OCI-LY3 (cell line): ENCODE results near the gene NEB.

ENCODE experiments used
- H2AFZ ChIP-seq: fragments of 200-600, 300-600 bp; shearing (Covaris generic); 2 replicates; pipeline ENCODE4 v1.6.0; 2014; ENCODE audit warnings: antibody characterized with exemption, low read depth, low read length
- H3K27ac ChIP-seq: fragments of 200-600, 300-600 bp; sonication (generic); 2 replicates; pipeline ENCODE4 v1.5.1; 2014; ENCODE audit warnings: mild to moderate bottlenecking, low read length, moderate library complexity, mixed read lengths
- H3K27me3 ChIP-seq: fragments of 200-600, 300-600 bp; sonication (generic); 2 replicates; pipeline ENCODE4 v1.6.1; 2014; ENCODE audit warnings: low read depth, low read length, mixed read lengths
- H3K36me3 ChIP-seq: fragments of 200-600, 300-600 bp; sonication (generic); replicated peaks from 2 replicates; pipeline ENCODE3; 2014; ENCODE audit warnings: low read depth, low read length, mixed read lengths
- H3K4me1 ChIP-seq: fragments of 300-600, 200-600 bp; sonication (generic); 2 replicates; pipeline ENCODE4 v1.6.1; 2014; ENCODE audit warnings: low read length, mixed read lengths
- H3K4me2 ChIP-seq: fragments of 200-600, 300-600 bp; sonication (generic); 2 replicates; pipeline ENCODE4 v1.6.1; 2014; ENCODE audit warnings: low read length, mixed read lengths
- H3K4me3 ChIP-seq: fragments of 300-600, 200-600 bp; sonication (generic); 2 replicates; pipeline ENCODE4 v1.5.1; 2014; ENCODE audit warnings: antibody characterized with exemption, mild to moderate bottlenecking, low read length, moderate library complexity
- H3K79me2 ChIP-seq: fragments of 300-600, 200-600 bp; shearing (Covaris generic); 2 replicates; pipeline ENCODE4 v1.6.1; 2014; ENCODE audit warnings: mild to moderate bottlenecking, low read length, mixed read lengths
- H3K9ac ChIP-seq: fragments of 300-600, 200-600 bp; shearing (Covaris generic); 2 replicates; pipeline ENCODE4 v1.6.0; 2014; ENCODE audit warnings: mild to moderate bottlenecking, low read length, moderate library complexity
- H3K9me3 ChIP-seq: fragments of 200-600, 300-600 bp; shearing (Covaris generic); 2 replicates; pipeline ENCODE4 v1.6.1; 2014; ENCODE audit warnings: low read length, mixed read lengths; ENCODE audit not compliant: insufficient read depth
- H4K20me1 ChIP-seq: fragments of 200-600, 300-600 bp; sonication (generic); 2 replicates; pipeline ENCODE4 v1.6.1; 2016; ENCODE audit warnings: low read length, mixed read lengths; ENCODE audit not compliant: insufficient read depth
- CTCF ChIP-seq: fragments of 200-600, 300-600 bp; sonication (generic); IDR thresholded peaks from 2 replicates; pipeline ENCODE4 v1.5.1; 2014; ENCODE audit warnings: antibody characterized with exemption, low read length, low read depth
- EZH2phosphoT487 ChIP-seq: fragments of 200-600 bp; shearing (Covaris generic); IDR thresholded peaks from 2 replicates; pipeline ENCODE4 v1.6.1; 2018; ENCODE audit warnings: antibody characterized with exemption, mixed run types, low read depth

Gene NEB

GRCh38 chr2:151577116-151577515, 157.2 kb downstream of the NEB start:
- no peak overlapping the region for H3K9ac ChIP-seq
- no peaks in the 10 kb centered on the region for H3K36me3 ChIP-seq
- no peak for TF ChIP-seq EZH2phosphoT487
- TF ChIP-seq CTCF: no peak
- H3K79me2 ChIP-seq: no peaks in the 10 kb centered on the region
- no peaks in the 10 kb centered on the region for H3K4me1 ChIP-seq
- H3K27me3 ChIP-seq: no peaks in the 10 kb centered on the region
- no peak overlapping the region for H3K27ac ChIP-seq
- H3K4me3 ChIP-seq: no peak overlapping the region
- H2AFZ ChIP-seq: no peak overlapping the region
- no peaks in the 10 kb centered on the region for H3K9me3 ChIP-seq
- H3K4me2 ChIP-seq: no peak overlapping the region
- no peaks in the 10 kb centered on the region for H4K20me1 ChIP-seq

GRCh38 chr2:151576080-151576479, 158.2 kb downstream of the NEB start:
- Histone ChIP-seq H3K27me3 (no peaks in the 10 kb centered on the region), H3K4me3 (no peak overlapping the region), H3K79me2 (no peaks in the 10 kb centered on the region), H3K27ac (no peak overlapping the region), H3K4me2 (no peak overlapping the region), H4K20me1 (no peaks in the 10 kb centered on the region), H3K9me3 (no peaks in the 10 kb centered on the region), H3K4me1 (no peaks in the 10 kb centered on the region), H3K36me3 (no peaks in the 10 kb centered on the region), H3K9ac (no peak overlapping the region), H2AFZ (no peak overlapping the region)
- TF ChIP-seq EZH2phosphoT487 (no peak), CTCF (no peak)

GRCh38 chr2:151575338-151575737, 158.9 kb downstream of the NEB start:
- TF ChIP-seq EZH2phosphoT487: no peak
- H2AFZ ChIP-seq: no peak overlapping the region

GRCh38 chr2:151570191-151570590, 164.1 kb downstream of the NEB start:
- Histone ChIP-seq H3K9me3 (no peaks in the 10 kb centered on the region), H3K36me3 (no peaks in the 10 kb centered on the region), H3K27me3 (no peaks in the 10 kb centered on the region), H2AFZ (no peak overlapping the region), H3K4me3 (no peak overlapping the region), H3K27ac (no peak overlapping the region), H3K9ac (no peak overlapping the region), H4K20me1 (no peaks in the 10 kb centered on the region), H3K4me1 (no peaks in the 10 kb centered on the region), H3K4me2 (no peak overlapping the region), H3K79me2 (no peaks in the 10 kb centered on the region)
- TF ChIP-seq CTCF (no peak), EZH2phosphoT487 (no peak)

More at GRCh38 chr2:151575338-151575737, 158.9 kb downstream of the NEB start:
- Histone ChIP-seq H3K4me3 (no peak overlapping the region), H3K9ac (no peak overlapping the region), H3K79me2 (no peaks in the 10 kb centered on the region), H3K36me3 (no peaks in the 10 kb centered on the region), H3K27ac (no peak overlapping the region), H3K9me3 (no peaks in the 10 kb centered on the region), H3K27me3 (no peaks in the 10 kb centered on the region), H4K20me1 (no peaks in the 10 kb centered on the region), H3K4me1 (no peaks in the 10 kb centered on the region), H3K4me2 (no peak overlapping the region)

- no peak overlapping the region for H3K27ac ChIP-seq
- H3K4me1 ChIP-seq: no peaks in the 10 kb centered on the region
- H3K79me2 ChIP-seq: no peaks in the 10 kb centered on the region
- H3K27me3 ChIP-seq: no peaks in the 10 kb centered on the region
- no peaks in the 10 kb centered on the region for H3K36me3 ChIP-seq
- no peak overlapping the region for H2AFZ ChIP-seq
- no peak overlapping the region for H3K9ac ChIP-seq
- H4K20me1 ChIP-seq: no peaks in the 10 kb centered on the region
- H3K4me2 ChIP-seq: no peak overlapping the region
- no peak for TF ChIP-seq CTCF
- no peak for TF ChIP-seq EZH2phosphoT487
- H3K4me3 ChIP-seq: no peak overlapping the region
- H3K9me3 ChIP-seq: no peaks in the 10 kb centered on the region
Observed at GRCh38 chr2:151569167-151569566, 165.1 kb downstream of the NEB start.
